K562 (cell line): ENCODE results near the gene CERS6. TPM values are rescaled to one million over a fixed set of nuclear protein-coding genes. Genes with fewer than 3 reads are reported as not detected.

Experiments
- ATAC-seq: fragments of 200-7000 bp; cut with Tn5 transposase; 3 replicates; pipeline ENCODE4 v1.9.1; 2020; ENCODE audit warnings: moderate library complexity
- BruUV-seq: library from RNA; stranded (reverse); fragments of 400-500 nt; replicated peaks from 2 replicates; lab custom pipeline; 2021; lab: Mats Ljungman, UMichigan
- CTCF ChIA-PET: fragments of 300-600 bp; formaldehyde crosslinking; extraction: SDS; loops from one replicate; lab custom pipeline; 2021; ENCODE audit warnings: low intra/inter-chr PET ratio; lab: Yijun Ruan, JAX
- POLR2A ChIA-PET: fragments of 300-600, 350-650 bp; sonication (Branson Sonifier 250); formaldehyde crosslinking; extraction: SDS; loops from one replicate; lab custom pipeline; 2021; ENCODE audit warnings: antibody characterized with exemption, inconsistent platforms; lab: Yijun Ruan, JAX
- DNase-seq, 4 experiments: peaks; one replicate each; pipeline versions ENCODE4 v3.0.0 to v3.0.0-alpha.2; 2011 to 2018; ENCODE audit warnings: low spot score in 3 of 4, mixed read lengths in 3 of 4; ENCODE audit errors: extremely low read depth in 1 of 4
- FAIRE-seq: peaks from 2 replicates; lab custom pipeline; 2011; peaks lifted over from hg19 to GRCh38; lab: Jason Lieb, UNC
- H2AFZ ChIP-seq: 2 replicates; pipeline ENCODE4 v1.6.0; 2011; ENCODE audit warnings: low read depth, low read length, control low read depth, inconsistent platforms
- H3K27ac ChIP-seq: fragments of 200-600 bp; 3 replicates; pipeline ENCODE4 v1.8.0; 2011; ENCODE audit warnings: low read depth, mild to moderate bottlenecking, control low read depth, inconsistent platforms, low read length, moderate library complexity, mixed read lengths; ENCODE audit errors: extremely low read depth
- H3K27me3 ChIP-seq, 2 experiments: fragments of 300-600 bp in 1 of 2; 2 replicates in 1 of 2; 3 replicates in 1 of 2; pipeline versions ENCODE4 v1.6.0 to v1.8.0; 2011; ENCODE audit warnings: inconsistent platforms in 2 of 2, low read length in 2 of 2, mild to moderate bottlenecking in 1 of 2, mixed read lengths in 1 of 2, moderate library complexity in 1 of 2; ENCODE audit not compliant: control insufficient read depth in 2 of 2, insufficient read depth in 2 of 2
- H3K36me3 ChIP-seq: fragments of 300-600 bp; 3 replicates; pipeline ENCODE4 v1.8.0; 2011; ENCODE audit warnings: mild to moderate bottlenecking, low read length, inconsistent platforms; ENCODE audit not compliant: control insufficient read depth, insufficient read depth
- H3K4me1 ChIP-seq, 2 experiments: fragments of 200-600 bp in 1 of 2; replicated peaks in 1 of 2; 2 replicates in 1 of 2; 3 replicates in 1 of 2; pipeline versions ENCODE4 v1.5.1 to v1.8.0; 2011; ENCODE audit warnings: inconsistent platforms in 2 of 2, low read length in 2 of 2, mild to moderate bottlenecking in 1 of 2, mixed read lengths in 1 of 2, moderate library complexity in 1 of 2; ENCODE audit not compliant: control insufficient read depth in 2 of 2, insufficient read depth in 2 of 2
- H3K4me2 ChIP-seq: 2 replicates; pipeline ENCODE4 v1.6.1; 2011; ENCODE audit warnings: low read length, control low read depth, inconsistent platforms, mixed read lengths; ENCODE audit not compliant: insufficient read depth
- H3K4me3 ChIP-seq: fragments of 200-600 bp; sonication (generic), shearing (Covaris generic); 2 replicates; pipeline ENCODE4 v1.5.1; 2016; ENCODE audit warnings: control low read depth, inconsistent platforms
- H3K79me2 ChIP-seq: fragments of 200-600 bp; 3 replicates; pipeline ENCODE4 v1.8.0; 2011; ENCODE audit warnings: low read length, inconsistent platforms; ENCODE audit not compliant: control insufficient read depth, insufficient read depth
- H3K9ac ChIP-seq, 2 experiments: 2 replicates each; pipeline versions ENCODE4 v1.6.0 to v1.6.1; 2011; ENCODE audit warnings: low read depth in 2 of 2, low read length in 2 of 2, control low read depth in 1 of 2, inconsistent platforms in 1 of 2, mild to moderate bottlenecking in 1 of 2, mixed read lengths in 1 of 2; ENCODE audit not compliant: insufficient read depth in 1 of 2
- H3K9me1 ChIP-seq: one replicate; pipeline ENCODE4 v1.6.0; 2011; ENCODE audit warnings: inconsistent platforms, mild to moderate bottlenecking, low read length, moderate library complexity; ENCODE audit not compliant: control insufficient read depth, insufficient read depth
- H3K9me3 ChIP-seq: replicated peaks from 2 replicates; pipeline ENCODE4 v1.5.1; 2011; ENCODE audit warnings: low read depth, low read length, inconsistent platforms; ENCODE audit not compliant: control insufficient read depth, insufficient read depth
- H4K20me1 ChIP-seq: replicated peaks from 2 replicates; pipeline ENCODE4 v1.6.1; 2011; ENCODE audit warnings: low read length, inconsistent platforms, mixed read lengths; ENCODE audit not compliant: control insufficient read depth, insufficient read depth
- CBX2 ChIP-seq: fragments of 200-600 bp; sonication (generic); IDR thresholded peaks from one replicate; pipeline ENCODE4 v1.6.1; 2012; ENCODE audit warnings: mild to moderate bottlenecking, low read length, inconsistent platforms; ENCODE audit not compliant: insufficient read depth, poor library complexity, severe bottlenecking
- E4F1 ChIP-seq: fragments of 250-450 bp; sonication (Bioruptor Pico); IDR thresholded peaks from 2 replicates; pipeline ENCODE4 v1.5.0; 2021; ENCODE audit warnings: mild to moderate bottlenecking, borderline replicate concordance
- ID3 ChIP-seq, 2 experiments: fragments of 250-450 bp in 1 of 2; fragments of 450-650 bp in 1 of 2; sonication (Bioruptor Pico) in 1 of 2; IDR thresholded peaks; 2 replicates each; pipeline versions ENCODE4 v1.6.1 to v1.8.0; 2016 to 2021; ENCODE audit warnings: mild to moderate bottlenecking in 2 of 2, moderate library complexity in 2 of 2, missing compliant biosample characterization in 1 of 2, missing genetic modification characterization in 1 of 2
- NCOA4 ChIP-seq: fragments of 450-650 bp; IDR thresholded peaks from 2 replicates; pipeline ENCODE4 v1.6.1; 2018; ENCODE audit warnings: mild to moderate bottlenecking; ENCODE audit not compliant: partially characterized antibody
- WGBS: fragments of 100-300 bp; shearing (Covaris generic); methylation state at CpG from one replicate; pipeline ENCODE4 v1.1.6; 2016; ENCODE audit warnings: low coverage, mixed read lengths; ENCODE audit not compliant: insufficient coverage; ENCODE audit errors: missing lambda C conversion rate; 5-methylcytosine and 5-hydroxymethylcytosine counted together
- in situ Hi-C: fragments of 300-500 bp; cut with MboI; formaldehyde crosslinking; loops from 4 replicates; pipeline ENCODE4 v1.15.0; 2018; ENCODE audit warnings: inconsistent platforms, mixed read lengths
- intact Hi-C: fragments of 100-400 bp; cut with micrococcal nuclease; formaldehyde crosslinking; loops from 2 replicates; pipeline ENCODE4 v1.14.2; 2022
- polyA plus RNA-seq, 8 experiments: library from polyadenylated mRNA; depleted of rRNA in 4 of 8; stranded (reverse) in 5 of 8; unstranded in 3 of 8; fragments of >200 nt; fragmentation: Nextera tagmentation in 2 of 8; fragmentation: Illumina TruSeq in 1 of 8; extraction: Ambion mirVana in 2 of 8; extraction: Trizol in 1 of 8; gene quantifications; 2 replicates each; pipeline versions ENCODE4 v1.2.1 to v1.2.3, GENCODE V29; 2011 to 2014; ENCODE audit warnings: inconsistent platforms in 1 of 8, missing spikeins in 1 of 8
- total RNA-seq, 7 experiments: library from RNA; depleted of rRNA in 6 of 7; stranded (reverse); fragments of >200 nt in 6 of 7; fragmentation: Illumina TruSeq in 2 of 7; extraction: Trizol in 2 of 7; gene quantifications; 2 replicates each; pipeline versions ENCODE4 v1.2.1 to v1.2.3, GENCODE V29; 2011 to 2021; ENCODE audit warnings: low replicate concordance in 1 of 7

CERS6 gene
- total and polyA plus RNA-seq, 9 of the 15 experiments (the other 6 are each of a cell fraction or from before 2014, with no cell fraction given): 1.6 to 13.6 (median 11.4) TPM

- ATAC-seq: no peak
- BruUV-seq: no TSS peak
- H3K27ac ChIP-seq: no peak overlapping the region
Measured at GRCh38 chr2:168643979-168644378, 187.9 kb downstream of the CERS6 start.

More at GRCh38 chr2:168643979-168644378, 187.9 kb downstream of the CERS6 start:
- CTCF ChIA-PET: no interaction called here
- Histone ChIP-seq H3K9me1 (no peaks in the 10 kb centered on the region), H3K27me3 (no peaks in the 10 kb centered on the region), H3K4me2 (no peak overlapping the region), H3K9ac (no peak overlapping the region), H3K4me3 (no peak overlapping the region), H3K36me3 (no peaks in the 10 kb centered on the region), H3K79me2 (no peaks in the 10 kb centered on the region), H3K9me3 (no peaks in the 10 kb centered on the region), H3K4me1 (no peaks in the 10 kb centered on the region; a peak in 1 of 5 replicates), H2AFZ (no peak overlapping the region), H4K20me1 (no peaks in the 10 kb centered on the region)
- POLR2A ChIA-PET: interaction anchor here (1.7 kb wide), 1 partner anchor 11 kb away, joined by 4 read pairs; no protein-coding TSS in a partner anchor
- intact Hi-C loops: no loop called here
- TF ChIP-seq NCOA4: no peak
- no peak for TF ChIP-seq E4F1 (CRISPR knock-in tag)
- TF ChIP-seq CBX2: no peak
- TF ChIP-seq ID3 (CRISPR knock-in tag; IDR thresholded peaks at IDR 0.05): no peak
- 0 out of 2 replicates have a peak, but pooled peaks have one; percentile 49 for TF ChIP-seq ID3 (tag; IDR thresholded peaks at IDR 0.05)
- DNase-seq (no peak), FAIRE-seq (no peak)
- WGBS: 93% methylated on average over 1 of the region's 1 CpG
- in situ Hi-C loops: no loop called here
